Liver (tissue), 9 donors: Measurements from ENCODE around the gene ZFP64. TPM values are rescaled to one million over a fixed set of nuclear protein-coding genes. Genes with fewer than 3 reads are reported as not detected.

Experiments
- DNase-seq: peaks from one replicate; pipeline ENCODE4 v3.0.0-alpha.2; 2017; ENCODE audit warnings: low spot score
- H3K27ac ChIP-seq, 2 donors: one replicate each; pipeline ENCODE4 v1.7.0; 2013; ENCODE audit warnings: inconsistent platforms in 2 of 2, low read length in 2 of 2, control low read depth in 1 of 2, low read depth in 1 of 2, mild to moderate bottlenecking in 1 of 2
- H3K27me3 ChIP-seq, 4 donors: one replicate each; pipeline versions ENCODE4 v1.6.1 to v1.7.0; 2013; ENCODE audit warnings: low read length in 3 of 4, inconsistent platforms in 1 of 4, mild to moderate bottlenecking in 1 of 4, moderate library complexity in 1 of 4; ENCODE audit not compliant: control insufficient read depth in 4 of 4, insufficient read depth in 4 of 4
- H3K36me3 ChIP-seq, 4 donors: one replicate each; pipeline versions ENCODE4 v1.6.1 to v1.7.0; 2013; ENCODE audit warnings: low read length in 3 of 4, mild to moderate bottlenecking in 3 of 4, low read depth in 1 of 4, moderate library complexity in 1 of 4; ENCODE audit not compliant: control insufficient read depth in 4 of 4, insufficient read depth in 3 of 4
- H3K4me1 ChIP-seq, 4 donors: one replicate each; pipeline versions ENCODE4 v1.6.1 to v1.7.0; 2013; ENCODE audit warnings: low read length in 3 of 4, mild to moderate bottlenecking in 3 of 4, moderate library complexity in 1 of 4; ENCODE audit not compliant: control insufficient read depth in 4 of 4, insufficient read depth in 4 of 4
- H3K4me3 ChIP-seq, 3 donors: one replicate each; pipeline versions ENCODE4 v1.6.1 to v1.7.0; 2013; ENCODE audit warnings: low read length in 3 of 3, control low read depth in 1 of 3, low read depth in 1 of 3, mild to moderate bottlenecking in 1 of 3
- H3K9ac ChIP-seq, 2 donors: one replicate each; pipeline ENCODE4 v1.7.0; 2013; ENCODE audit warnings: low read length in 2 of 2, mild to moderate bottlenecking in 2 of 2, moderate library complexity in 2 of 2, control low read depth in 1 of 2, low read depth in 1 of 2
- H3K9me3 ChIP-seq, 4 donors: one replicate each; pipeline versions ENCODE4 v1.6.1 to v1.7.0; 2013; ENCODE audit warnings: low read length in 3 of 4; ENCODE audit not compliant: control insufficient read depth in 4 of 4
- RAD21 ChIP-seq, 2 donors: IDR thresholded peaks; 2 replicates each; pipeline ENCODE4 v1.6.1; 2016; ENCODE audit warnings: antibody characterized with exemption in 2 of 2, mild to moderate bottlenecking in 2 of 2
- WGBS: extraction: QIAGEN DNeasy Blood & Tissue Kit; methylation state at CpG from one replicate; pipeline ENCODE4 v1.1.7; 2013; 5-methylcytosine and 5-hydroxymethylcytosine counted together
- polyA plus RNA-seq, 2 donors: library from polyadenylated mRNA; stranded (reverse) in 1 of 2; unstranded in 1 of 2; fragments of 200-250 nt in 1 of 2; fragments of >200 nt in 1 of 2; fragmentation: Nextera tagmentation in 1 of 2; extraction: Ambion mirVana in 1 of 2; gene quantifications; one replicate each; pipeline versions ENCODE4 v1.2.1 to v1.2.3, GENCODE V29; 2013 to 2015
- total RNA-seq, 2 donors: library from RNA; depleted of rRNA; stranded (reverse); fragments of >200 nt; gene quantifications; one replicate each; pipeline ENCODE4 v1.2.3, GENCODE V29; 2014
- donor health status: healthy.
- donor health status: healthy.
- donor health status: healthy.
- donor health status: healthy.
- donor health status: healthy.

Gene ZFP64
- total and polyA plus RNA-seq, 4 donors = 3.2 to 6.3 (median 4.9) TPM

GRCh38 chr20:52102126-52102525 lies 89.5 kb downstream of the ZFP64 start:
- Histone ChIP-seq H3K27me3 (peaks cover 0 to 12% (median 2%) of the 10 kb centered on the region in 4 donors), H3K9me3 (no peaks in the 10 kb centered on the region), H3K27ac (no peak overlapping the region), H3K4me3 (no peak overlapping the region), H3K9ac (no peak overlapping the region), H3K4me1 (peaks cover 7 to 23% (median 15%) of the 10 kb centered on the region in 4 donors), H3K36me3 (peaks cover 0 to 2% (median 0%) of the 10 kb centered on the region in 4 donors)
- 92% methylated on average over 4 of the region's 4 CpGs for WGBS
- DNase-seq = no peak
- no peak for TF ChIP-seq RAD21 (IDR thresholded peaks at IDR 0.05)
